Peyer's patch (tissue), 4 donors: Measurements from ENCODE around the gene CATSPERE. TPM values are rescaled to one million over a fixed set of nuclear protein-coding genes. Genes with fewer than 3 reads are reported as not detected.
"Not testable (repeated sequence)": the region's sequence is repeated elsewhere in the genome, so short reads cannot be mapped to it uniquely, and the experiment has no call there.

Source experiments
- DNase-seq, 3 donors: peaks; one replicate each; pipeline ENCODE4 v3.0.0-alpha.2; 2017 to 2019
- H3K27ac ChIP-seq, 4 donors: fragments of 200-600 bp; sonication (generic); one replicate each; pipeline ENCODE4 v1.5.1; 2016 to 2019
- H3K27me3 ChIP-seq, 2 donors: fragments of 200-600 bp; sonication (generic); one replicate each; pipeline ENCODE4 v1.5.1; 2019
- H3K36me3 ChIP-seq, 3 donors: fragments of 200-600 bp; sonication (generic); one replicate each; pipeline ENCODE4 v1.5.1; 2016 to 2019
- H3K4me1 ChIP-seq, 4 donors: fragments of 200-600 bp; sonication (generic); one replicate each; pipeline ENCODE4 v1.5.1; 2016 to 2019
- H3K4me3 ChIP-seq, 4 donors: fragments of 200-600 bp; sonication (generic); 1 replicate in 3 of 4; 2 replicates in 1 of 4; pipeline ENCODE4 v1.5.1; 2016 to 2019; ENCODE audit warnings: mild to moderate bottlenecking in 1 of 4
- H3K9me3 ChIP-seq, 4 donors: fragments of 200-600 bp; sonication (generic); one replicate each; pipeline ENCODE4 v1.5.1; 2016 to 2019; ENCODE audit warnings: mild to moderate bottlenecking in 1 of 4
- CTCF ChIP-seq, 6 experiments: fragments of 450-650 bp in 4 of 6; fragments of 200-600 bp in 2 of 6; sonication (generic) in 1 of 6; IDR thresholded peaks; one replicate each; pipeline ENCODE4 v1.5.1; 2017 to 2019; ENCODE audit warnings: antibody characterized with exemption in 6 of 6, mild to moderate bottlenecking in 3 of 6, moderate library complexity in 1 of 6
- POLR2A ChIP-seq, 2 donors: fragments of 450-650 bp; IDR thresholded peaks; one replicate each; pipeline ENCODE4 v1.5.1; 2017; ENCODE audit warnings: antibody characterized with exemption in 2 of 2, mild to moderate bottlenecking in 2 of 2, moderate library complexity in 2 of 2
- small RNA-seq, 2 donors: library from RNA; depleted of rRNA; stranded (forward); fragments of <200 nt; gene quantifications; one replicate each; pipeline ENCODE3, GENCODE V24; 2016
- total RNA-seq, 4 donors: library from RNA; depleted of rRNA; stranded (reverse); fragments of >200 nt; gene quantifications; one replicate each; pipeline ENCODE4 v1.1.0, GENCODE V29; 2016

Gene CATSPERE
- total RNA-seq, 4 donors from 2014 or later, result 0.18 to 9.3 (median 1.2) TPM; not detected in 1

DNA sequence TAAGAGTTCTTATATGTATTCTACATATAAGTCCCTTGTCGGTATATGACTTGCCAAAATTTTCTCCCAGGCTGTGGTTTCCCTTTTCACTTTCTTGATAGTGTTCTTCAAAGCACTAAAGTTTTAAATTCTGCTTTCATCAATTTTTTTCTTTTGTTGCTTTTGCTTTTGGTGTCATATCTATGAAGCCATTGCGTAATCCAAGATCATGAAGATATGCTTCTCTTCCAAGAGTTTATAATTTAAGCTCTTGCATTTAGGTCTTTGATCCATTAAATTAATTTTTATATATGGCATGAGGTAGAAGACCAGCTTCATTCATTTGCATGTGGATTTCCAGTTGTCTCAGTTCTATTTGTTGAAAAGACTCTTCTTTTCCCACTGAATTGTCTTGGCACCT is 214.1 kb downstream of the CATSPERE start:
- no peak for TF ChIP-seq POLR2A (IDR thresholded peaks at IDR 0.05)
- TF ChIP-seq CTCF (IDR thresholded peaks at IDR 0.05), result no peak
- no peak overlapping the region for H3K27ac ChIP-seq
- H3K27me3 ChIP-seq, result no peaks in the 10 kb centered on the region
- H3K9me3 ChIP-seq, result no peaks in the 10 kb centered on the region
- no peak for DNase-seq
- no peak overlapping the region for H3K4me3 ChIP-seq
- no peaks in the 10 kb centered on the region for H3K36me3 ChIP-seq
- peaks cover 0 to 8% (median 0%) of the 10 kb centered on the region in 4 donors for H3K4me1 ChIP-seq

GRCh38 chr1:244678697-244679096 is 217.6 kb downstream of the CATSPERE start:
- TF ChIP-seq POLR2A (IDR thresholded peaks at IDR 0.05) (no peak), CTCF (IDR thresholded peaks at IDR 0.05) (no peak)
- Histone ChIP-seq H3K27ac (no peak overlapping the region), H3K4me3 (no peak overlapping the region), H3K27me3 (no peaks in the 10 kb centered on the region), H3K4me1 (peaks cover 0 to 4% (median 0%) of the 10 kb centered on the region in 4 donors), H3K9me3 (no peaks in the 10 kb centered on the region), H3K36me3 (no peaks in the 10 kb centered on the region)
- no peak for DNase-seq

DNA sequence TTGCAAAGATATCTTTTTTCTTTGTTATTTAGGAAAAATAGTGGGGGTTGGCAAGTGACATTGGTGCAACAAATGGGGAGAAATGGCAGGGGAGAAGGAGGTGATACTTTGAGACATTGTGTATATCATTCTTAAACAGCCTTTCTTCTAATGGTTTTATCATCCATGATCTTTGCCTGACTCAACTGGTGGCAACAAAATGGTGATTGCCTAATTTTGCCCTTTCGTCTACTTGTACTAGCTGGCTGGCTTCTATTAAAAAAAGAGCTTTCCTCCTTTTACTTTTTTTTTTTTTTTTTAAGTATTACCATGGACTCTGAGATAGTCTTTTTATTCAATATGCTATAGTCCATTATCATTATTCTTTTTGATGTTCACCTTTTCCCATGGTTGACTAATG is 219.6 kb downstream of the CATSPERE start:
- no peaks in the 10 kb centered on the region for H3K36me3 ChIP-seq
- H3K4me3 ChIP-seq, result no peak overlapping the region
- H3K4me1 ChIP-seq, result peaks cover 0 to 4% (median 0%) of the 10 kb centered on the region in 4 donors
- H3K27me3 ChIP-seq, result no peaks in the 10 kb centered on the region
- no peak for DNase-seq
- TF ChIP-seq POLR2A (IDR thresholded peaks at IDR 0.05), result no peak
- TF ChIP-seq CTCF (IDR thresholded peaks at IDR 0.05), result no peak
- no peak overlapping the region for H3K27ac ChIP-seq
- H3K9me3 ChIP-seq, result no peaks in the 10 kb centered on the region

- not testable (repeated sequence) for H3K9me3 ChIP-seq, H3K4me1 ChIP-seq, H3K4me3 ChIP-seq, DNase-seq, H3K27me3 ChIP-seq, H3K27ac ChIP-seq
- H3K36me3 ChIP-seq, result peaks cover 0 to 10% (median 0%) of the 10 kb centered on the region in 3 donors
These were observed 221.0 kb downstream of the CATSPERE start for GRCh38 chr1:244682087-244682486.

Small RNA genes within 50 kb of the gene (small RNA-seq; reads per million reads assigned to genes)
- gene CYCSP5, result 0 reads per million in 2 donors

Other genes starting within 250 kb of the CATSPERE start
- 10 to 100 TPM; 26.9 to 47.0 (median 30.4) TPM for gene ADSS2, start 9.4 kb upstream of the CATSPERE start, total RNA-seq
- 10 to 100 TPM; 19.8 to 41.0 (median 25.7) TPM for gene DESI2, start 191.9 kb downstream of the CATSPERE start, total RNA-seq